HG03108 (cell line): Measurements from ENCODE around the gene ATP5ME.
"Not testable (repeated sequence)": the region's sequence is repeated elsewhere in the genome, so short reads cannot be mapped to it uniquely, and the experiment has no call there.

Experiments
- ATAC-seq: cut with Tn5 transposase; IDR thresholded peaks from one replicate; pipeline ENCODE4 v1.9.1; 2021; ENCODE audit warnings: moderate library complexity; ENCODE audit not compliant: unreplicated experiment

ATP5ME gene

GRCh38 chr4:636628-637159, 37.4 kb downstream of the ATP5ME start:
- no peak for ATAC-seq

GRCh38 chr4:635851-636627, 38.0 kb downstream of the ATP5ME start:
- ATAC-seq, result no peak

- ATAC-seq, result not testable (repeated sequence)
Measured at GRCh38 chr4:635066-635835, 38.8 kb downstream of the ATP5ME start.

GRCh38 chr4:634599-634985, 39.5 kb downstream of the ATP5ME start:
- ATAC-seq, result no peak

- ATAC-seq, result no peak
Measured at GRCh38 chr4:633976-634598, 40.0 kb downstream of the ATP5ME start.

GRCh38 chr4:633406-633805, 40.7 kb downstream of the ATP5ME start:
- no peak for ATAC-seq

GRCh38 chr4:632926-633325, 41.1 kb downstream of the ATP5ME start:
- ATAC-seq, result no peak

- ATAC-seq, result no peak
Measured at GRCh38 chr4:632196-632790, 41.8 kb downstream of the ATP5ME start.

- no peak for ATAC-seq
Measured at GRCh38 chr4:630656-631055, 43.4 kb downstream of the ATP5ME start.

GRCh38 chr4:629915-630641, 44.0 kb downstream of the ATP5ME start:
- ATAC-seq, result no peak

- no peak for ATAC-seq
Measured at GRCh38 chr4:629636-629914, 44.5 kb downstream of the ATP5ME start.

GRCh38 chr4:628821-629635, 45.0 kb downstream of the ATP5ME start:
- ATAC-seq, result no peak

- ATAC-seq, result no peak
Measured at GRCh38 chr4:628311-628741, 45.8 kb downstream of the ATP5ME start.

GRCh38 chr4:627347-628125, 46.5 kb downstream of the ATP5ME start:
- ATAC-seq, result no peak

GRCh38 chr4:626201-627091, 47.6 kb downstream of the ATP5ME start:
- no peak for ATAC-seq

GRCh38 chr4:625631-626161, 48.4 kb downstream of the ATP5ME start:
- no peak for ATAC-seq

GRCh38 chr4:624705-625590, 49.1 kb downstream of the ATP5ME start, which contains the start of gene PDE6B:
TSS of gene PDE6B (plus strand) at chr4:625573. CDS start at chr4:625627, 54 bp downstream.
- ATAC-seq, result no peak
